ENCODE measurements around the gene NFIB.

The NFIB gene

GRCh38 chr9:14072850-14073249 lies 241.1 kb downstream of the NFIB start:
- WGBS, 2 experiments (ENCODE audit: insufficient coverage in 2 of 2): 81 to 84% methylated on average over 3 of the region's 5 CpGs
- Histone ChIP-seq H3K4me1 (ENCODE audit: control insufficient read depth, insufficient read depth, low read length, poor library complexity, severe bottlenecking) (no peaks in the 10 kb centered on the region), H3K36me3 (ENCODE audit: control insufficient read depth, insufficient read depth, low read length) (no peaks in the 10 kb centered on the region), H3K9me3 (ENCODE audit: control insufficient read depth, low read length) (no peaks in the 10 kb centered on the region), H3K4me3 (ENCODE audit: extremely low read depth, insufficient read depth, low read length, poor library complexity, severe bottlenecking) (no peak overlapping the region), H3K27ac (ENCODE audit: low read depth, low read length, severe bottlenecking) (no peak overlapping the region)

- no peak overlapping the region for H3K4me3 ChIP-seq (ENCODE audit: extremely low read depth, insufficient read depth, low read length, poor library complexity, severe bottlenecking)
- H3K4me1 ChIP-seq (ENCODE audit: control insufficient read depth, insufficient read depth, low read length, poor library complexity, severe bottlenecking): no peaks in the 10 kb centered on the region
- H3K27ac ChIP-seq (ENCODE audit: low read depth, low read length, severe bottlenecking): no peak overlapping the region
- no peaks in the 10 kb centered on the region for H3K9me3 ChIP-seq (ENCODE audit: control insufficient read depth, low read length)
- WGBS, 2 experiments (ENCODE audit: insufficient coverage in 2 of 2): 86 to 89% methylated on average over 2 to 3 of the region's 5 CpGs
- no peaks in the 10 kb centered on the region for H3K36me3 ChIP-seq (ENCODE audit: control insufficient read depth, insufficient read depth, low read length)
Measured at GRCh38 chr9:14071484-14071883, 242.5 kb downstream of the NFIB start.

DNA sequence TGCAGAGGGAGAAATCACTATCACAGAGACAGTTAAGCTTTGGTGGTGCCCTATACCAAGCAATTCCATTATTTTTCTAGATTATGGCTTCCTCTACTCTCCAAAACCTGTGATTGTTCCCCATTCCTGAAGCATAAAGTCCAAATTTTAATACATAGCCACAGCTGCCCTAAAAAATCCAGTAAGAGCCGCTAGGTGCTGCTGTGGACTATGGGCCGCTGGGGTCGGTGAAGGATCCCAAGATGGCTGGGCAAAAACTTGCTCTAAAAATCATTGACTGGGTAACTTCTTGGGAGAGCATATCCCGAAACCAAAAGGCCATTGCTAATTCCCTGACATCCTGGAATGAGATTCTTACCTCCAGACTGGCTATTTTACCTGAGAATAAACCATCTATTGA lies 245.3 kb downstream of the NFIB start:
- Histone ChIP-seq H3K9me3 (ENCODE audit: control insufficient read depth, low read length) (no peaks in the 10 kb centered on the region), H3K36me3 (ENCODE audit: control insufficient read depth, insufficient read depth, low read length) (no peaks in the 10 kb centered on the region), H3K27ac (ENCODE audit: low read depth, low read length, severe bottlenecking) (no peak overlapping the region), H3K4me3 (ENCODE audit: extremely low read depth, insufficient read depth, low read length, poor library complexity, severe bottlenecking) (no peak overlapping the region), H3K4me1 (ENCODE audit: control insufficient read depth, insufficient read depth, low read length, poor library complexity, severe bottlenecking) (no peaks in the 10 kb centered on the region)
- 85 to 96% methylated on average over 3 to 4 of the region's 4 CpGs for WGBS, 2 experiments (ENCODE audit: insufficient coverage in 2 of 2)

DNA sequence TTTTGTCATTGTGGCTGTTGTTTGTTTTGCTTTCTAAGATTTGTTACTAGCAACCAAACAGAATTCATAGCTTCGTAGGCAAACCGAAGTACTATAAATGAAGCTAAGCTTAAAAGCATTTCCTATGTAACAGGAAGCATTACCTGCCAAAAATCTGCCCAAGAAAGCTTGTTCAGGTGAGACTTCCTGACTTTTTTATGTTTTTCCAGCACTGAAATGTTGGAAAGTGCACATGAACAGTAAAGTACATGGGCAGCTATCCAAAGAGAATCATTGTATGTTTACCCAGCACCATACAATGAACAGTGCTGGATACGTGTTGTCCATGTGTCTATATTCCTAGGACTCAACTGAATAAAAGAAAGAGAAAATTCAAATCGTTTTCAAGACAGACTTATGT lies 247.1 kb downstream of the NFIB start:
- Histone ChIP-seq H3K36me3 (ENCODE audit: control insufficient read depth, insufficient read depth, low read length) (no peaks in the 10 kb centered on the region), H3K4me3 (ENCODE audit: extremely low read depth, insufficient read depth, low read length, poor library complexity, severe bottlenecking) (no peak overlapping the region), H3K4me1 (ENCODE audit: control insufficient read depth, insufficient read depth, low read length, poor library complexity, severe bottlenecking) (no peaks in the 10 kb centered on the region), H3K27ac (ENCODE audit: low read depth, low read length, severe bottlenecking) (no peak overlapping the region), H3K9me3 (ENCODE audit: control insufficient read depth, low read length) (no peaks in the 10 kb centered on the region)
- WGBS, 2 experiments (ENCODE audit: insufficient coverage in 2 of 2): 94 to 100% methylated on average over 3 to 4 of the region's 4 CpGs

GRCh38 chr9:14066032-14066431 lies 247.9 kb downstream of the NFIB start:
- 90 to 100% methylated on average over 1 of the region's 4 CpGs for whole genome bisulfite sequencing, 2 experiments (ENCODE audit: insufficient coverage in 2 of 2)
- H3K27ac ChIP-seq (ENCODE audit: low read depth, low read length, severe bottlenecking): no peak overlapping the region
- no peaks in the 10 kb centered on the region for H3K4me1 ChIP-seq (ENCODE audit: control insufficient read depth, insufficient read depth, low read length, poor library complexity, severe bottlenecking)
- H3K9me3 ChIP-seq (ENCODE audit: control insufficient read depth, low read length): no peaks in the 10 kb centered on the region
- no peak overlapping the region for H3K4me3 ChIP-seq (ENCODE audit: extremely low read depth, insufficient read depth, low read length, poor library complexity, severe bottlenecking)
- no peaks in the 10 kb centered on the region for H3K36me3 ChIP-seq (ENCODE audit: control insufficient read depth, insufficient read depth, low read length)

GRCh38 chr9:14064940-14065339 lies 249.0 kb downstream of the NFIB start:
- Histone ChIP-seq H3K9me3 (ENCODE audit: control insufficient read depth, low read length) (no peaks in the 10 kb centered on the region), H3K4me1 (ENCODE audit: control insufficient read depth, insufficient read depth, low read length, poor library complexity, severe bottlenecking) (no peaks in the 10 kb centered on the region), H3K4me3 (ENCODE audit: extremely low read depth, insufficient read depth, low read length, poor library complexity, severe bottlenecking) (no peak overlapping the region), H3K27ac (ENCODE audit: low read depth, low read length, severe bottlenecking) (no peak overlapping the region), H3K36me3 (ENCODE audit: control insufficient read depth, insufficient read depth, low read length) (no peaks in the 10 kb centered on the region)
- no CpG with 5 or more reads among the region's 2 CpGs for WGBS, 2 experiments (ENCODE audit: insufficient coverage in 2 of 2)

GRCh38 chr9:14063756-14064155 lies 250.2 kb downstream of the NFIB start:
- WGBS, 2 experiments (ENCODE audit: insufficient coverage in 2 of 2): no CpG with 5 or more reads among the region's 1 CpG

DNA sequence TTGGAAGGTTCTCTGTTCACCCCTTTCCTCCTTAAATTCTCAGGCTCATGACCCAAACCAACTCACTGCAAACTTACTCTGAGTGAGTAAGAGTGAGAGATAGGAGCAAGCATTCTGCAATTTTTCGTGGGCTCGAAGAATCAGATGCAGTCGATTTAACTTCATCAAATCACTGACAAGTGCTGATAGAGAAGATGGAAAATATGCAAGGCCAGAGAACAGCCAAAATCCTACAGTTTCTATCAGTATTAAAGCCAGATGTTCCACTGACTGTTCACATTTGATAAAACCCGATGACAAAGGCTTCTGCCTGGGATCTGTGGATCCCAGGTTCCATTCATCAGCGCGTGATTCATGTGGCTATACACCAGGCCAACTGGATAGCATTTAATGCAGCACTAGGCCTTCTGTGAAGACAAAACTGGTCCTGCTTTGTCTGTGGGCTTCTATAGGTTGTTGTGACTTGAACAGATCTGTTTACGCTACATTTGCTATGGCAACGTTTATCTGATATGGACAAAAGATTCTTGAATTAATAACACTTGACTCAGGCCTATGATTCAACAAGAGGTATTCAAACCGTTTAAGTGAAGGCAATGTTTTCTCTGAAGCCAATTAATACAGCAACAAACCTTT lies 251.2 kb downstream of the NFIB start:
- no peaks in the 10 kb centered on the region for H3K36me3 ChIP-seq (ENCODE audit: control insufficient read depth, insufficient read depth, low read length)
- no peak overlapping the region for H3K4me3 ChIP-seq (ENCODE audit: extremely low read depth, insufficient read depth, low read length, poor library complexity, severe bottlenecking)
- 94% methylated on average over 4 to 6 of the region's 9 CpGs for WGBS, 2 experiments (ENCODE audit: insufficient coverage in 2 of 2)
- H3K9me3 ChIP-seq (ENCODE audit: control insufficient read depth, low read length): no peaks in the 10 kb centered on the region
- H3K27ac ChIP-seq (ENCODE audit: low read depth, low read length, severe bottlenecking): no peak overlapping the region
- no peaks in the 10 kb centered on the region for H3K4me1 ChIP-seq (ENCODE audit: control insufficient read depth, insufficient read depth, low read length, poor library complexity, severe bottlenecking)

More at GRCh38 chr9:14063756-14064155, 250.2 kb downstream of the NFIB start:
- no peaks in the 10 kb centered on the region for H3K4me1 ChIP-seq (ENCODE audit: control insufficient read depth, insufficient read depth, low read length, poor library complexity, severe bottlenecking)
- H3K36me3 ChIP-seq (ENCODE audit: control insufficient read depth, insufficient read depth, low read length): no peaks in the 10 kb centered on the region
- no peak overlapping the region for H3K4me3 ChIP-seq (ENCODE audit: extremely low read depth, insufficient read depth, low read length, poor library complexity, severe bottlenecking)
- H3K9me3 ChIP-seq (ENCODE audit: control insufficient read depth, low read length): no peaks in the 10 kb centered on the region
- H3K27ac ChIP-seq (ENCODE audit: low read depth, low read length, severe bottlenecking): no peak overlapping the region

- Histone ChIP-seq H3K4me3 (ENCODE audit: extremely low read depth, insufficient read depth, low read length, poor library complexity, severe bottlenecking) (no peak overlapping the region), H3K9me3 (ENCODE audit: control insufficient read depth, low read length) (no peaks in the 10 kb centered on the region), H3K4me1 (ENCODE audit: control insufficient read depth, insufficient read depth, low read length, poor library complexity, severe bottlenecking) (peaks cover 6% of the 10 kb centered on the region), H3K36me3 (ENCODE audit: control insufficient read depth, insufficient read depth, low read length) (no peaks in the 10 kb centered on the region), H3K27ac (ENCODE audit: low read depth, low read length, severe bottlenecking) (no peak overlapping the region)
- WGBS, 2 experiments (ENCODE audit: insufficient coverage in 2 of 2): 94 to 96% methylated on average over 11 to 12 of the region's 15 CpGs
Measured at GRCh38 chr9:14061936-14062585, 251.9 kb downstream of the NFIB start.

GRCh38 chr9:14058325-14058688 lies 255.6 kb downstream of the NFIB start:
- Histone ChIP-seq H3K4me3 (ENCODE audit: extremely low read depth, insufficient read depth, low read length, poor library complexity, severe bottlenecking) (no peak overlapping the region), H3K4me1 (ENCODE audit: control insufficient read depth, insufficient read depth, low read length, poor library complexity, severe bottlenecking) (peaks cover 10% of the 10 kb centered on the region), H3K9me3 (ENCODE audit: control insufficient read depth, low read length) (no peaks in the 10 kb centered on the region), H3K36me3 (ENCODE audit: control insufficient read depth, insufficient read depth, low read length) (no peaks in the 10 kb centered on the region), H3K27ac (ENCODE audit: low read depth, low read length, severe bottlenecking) (no peak overlapping the region)
- 90 to 92% methylated on average over 3 to 5 of the region's 5 CpGs for WGBS, 2 experiments (ENCODE audit: insufficient coverage in 2 of 2)

Measured in mesodermal cell (in vitro differentiated cells).